ENCODE data around the gene GAK.

The GAK gene

GRCh38 chr4:872241-872981, 59.7 kb downstream of the GAK start:
- no peak for DNase-seq (ENCODE audit: low read depth in 2 of 2, low spot score in 1 of 2)

GRCh38 chr4:871484-871883, 60.6 kb downstream of the GAK start:
- DNase-seq (ENCODE audit: low read depth in 2 of 2, low spot score in 1 of 2) = no peak

DNA sequence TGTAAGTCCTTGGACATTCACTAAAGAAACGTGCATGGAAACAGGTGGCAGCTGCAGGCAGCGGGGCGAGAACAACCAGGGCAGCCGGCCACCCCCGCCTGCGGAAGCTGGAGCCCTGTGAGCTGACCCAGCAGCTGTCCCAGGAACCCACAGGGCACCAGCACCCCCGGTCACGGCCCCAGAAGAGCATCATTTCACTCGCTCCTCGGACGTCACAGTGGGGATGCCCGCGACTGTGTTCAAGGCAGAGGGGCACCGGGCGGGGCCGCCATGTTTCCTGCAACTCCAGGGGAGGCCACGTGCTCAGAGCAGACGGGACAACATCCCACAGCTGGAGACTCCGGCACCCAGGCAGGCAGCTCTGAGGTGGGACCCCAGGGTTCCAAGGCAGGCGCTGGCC, 61.2 kb downstream of the GAK start:
- DNase-seq (ENCODE audit: low read depth in 2 of 2, low spot score in 1 of 2) = no peak

DNA sequence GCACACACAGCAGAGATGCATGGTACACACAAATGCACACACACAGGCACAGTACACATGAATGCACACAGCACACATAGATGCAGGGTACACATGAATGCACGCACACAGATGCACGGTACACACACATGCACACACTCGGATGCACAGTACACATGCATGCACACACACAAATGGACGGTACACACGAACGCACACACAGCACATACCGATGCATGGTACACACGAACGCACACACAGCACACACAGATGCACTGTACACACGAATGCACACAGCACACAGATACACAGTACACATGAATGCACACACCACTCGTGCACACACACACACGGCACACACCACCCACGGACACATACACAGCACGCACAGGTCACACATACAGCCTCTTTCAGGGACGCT, 62.3 kb downstream of the GAK start:
- no peak for DNase-seq (ENCODE audit: low read depth in 2 of 2, low spot score in 1 of 2)

- DNase-seq (ENCODE audit: low read depth in 2 of 2, low spot score in 1 of 2) = no peak
These were observed 63.7 kb downstream of the GAK start for GRCh38 chr4:868421-868820.

GRCh38 chr4:867526-868250, 64.4 kb downstream of the GAK start:
- DNase-seq (ENCODE audit: low read depth in 2 of 2, low spot score in 1 of 2) = no peak

GRCh38 chr4:866761-867390, 65.2 kb downstream of the GAK start:
- DNase-seq (ENCODE audit: low read depth in 2 of 2, low spot score in 1 of 2) = no peak

DNA sequence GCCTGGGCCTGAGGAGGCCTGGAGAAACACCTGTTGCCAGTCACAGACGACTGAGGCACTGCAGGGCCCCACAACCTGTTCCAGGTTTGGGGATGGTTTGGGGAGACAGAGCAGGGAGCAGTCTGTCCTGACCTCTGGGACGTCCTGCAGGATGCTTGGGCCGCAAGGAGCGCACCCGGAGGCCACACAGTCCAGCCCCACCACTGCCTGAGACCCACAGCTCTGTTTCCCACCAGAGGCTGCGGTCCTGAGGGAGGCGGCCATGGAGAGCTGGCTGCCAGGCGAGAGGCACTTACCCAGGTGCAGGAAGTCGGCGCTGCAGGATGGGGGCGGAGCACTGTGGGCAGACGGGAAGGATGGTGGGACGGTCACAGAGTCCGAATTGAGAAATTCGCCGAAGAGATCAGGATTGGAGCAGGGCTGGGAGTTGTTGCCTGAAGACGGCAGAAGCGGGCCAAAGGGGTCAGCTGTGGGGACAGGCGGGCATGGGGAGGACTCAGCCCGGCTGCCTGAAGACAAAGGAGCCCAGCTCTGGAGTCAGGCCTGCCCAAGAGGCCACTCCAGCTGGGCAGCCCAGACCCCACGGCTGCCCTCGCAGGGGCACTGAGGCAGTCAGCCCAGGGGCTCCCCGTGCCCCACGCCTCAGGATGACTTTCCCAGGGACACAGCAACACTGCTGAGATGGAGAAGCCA, 65.9 kb downstream of the GAK start:
- DNase-seq (ENCODE audit: low read depth in 2 of 2, low spot score in 1 of 2) = no peak

- DNase-seq (ENCODE audit: low read depth in 2 of 2, low spot score in 1 of 2) = no peak
These were observed 66.5 kb downstream of the GAK start for GRCh38 chr4:865572-865971.

- no peak for DNase-seq (ENCODE audit: low read depth in 2 of 2, low spot score in 1 of 2)
These were observed 67.0 kb downstream of the GAK start for GRCh38 chr4:865121-865465.

DNA sequence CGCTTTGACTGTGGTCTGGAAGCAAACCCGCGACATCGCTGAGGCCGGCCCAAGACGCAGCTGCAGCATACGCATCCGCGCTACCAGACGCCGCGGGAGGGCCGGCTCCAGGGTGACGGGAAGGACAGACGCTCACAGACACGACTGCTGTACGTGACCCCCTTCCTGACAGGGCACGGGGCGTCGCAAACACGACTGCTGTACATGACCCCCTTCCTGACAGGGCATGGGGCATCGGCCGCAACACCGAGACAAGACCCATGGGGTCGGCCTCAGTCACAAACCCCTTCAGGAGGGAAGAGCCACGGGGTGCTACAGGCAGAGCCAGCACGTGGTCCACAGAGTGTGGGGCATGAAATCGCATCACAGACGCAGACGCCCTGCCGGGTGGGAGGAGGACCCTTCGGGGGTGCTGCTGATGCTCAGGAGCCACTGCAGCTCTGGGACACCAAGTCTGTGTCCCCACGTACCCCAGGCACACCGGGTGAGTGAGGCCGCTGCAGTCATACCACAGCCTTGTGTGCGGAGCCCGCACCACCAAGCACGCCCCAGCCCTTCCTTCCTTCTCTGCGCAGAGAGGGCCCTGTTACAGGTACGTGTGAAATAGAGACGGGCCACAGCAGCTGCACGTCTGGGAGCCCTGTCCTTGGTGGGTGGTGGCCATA, 67.5 kb downstream of the GAK start:
- DNase-seq (ENCODE audit: low read depth in 2 of 2, low spot score in 1 of 2) = no peak

GRCh38 chr4:860561-860960, 71.6 kb downstream of the GAK start:
- DNase-seq (ENCODE audit: low read depth in 2 of 2, low spot score in 1 of 2) = no peak

GRCh38 chr4:859496-859895, 72.6 kb downstream of the GAK start:
- DNase-seq (ENCODE audit: low read depth in 2 of 2, low spot score in 1 of 2) = no peak

GRCh38 chr4:858831-859451, 73.2 kb downstream of the GAK start:
- DNase-seq (ENCODE audit: low read depth in 2 of 2, low spot score in 1 of 2) = no peak

- DNase-seq (ENCODE audit: low read depth in 2 of 2, low spot score in 1 of 2) = no peak
These were observed 74.1 kb downstream of the GAK start for GRCh38 chr4:858041-858481.

- DNase-seq (ENCODE audit: low read depth in 2 of 2, low spot score in 1 of 2) = no peak
These were observed 74.7 kb downstream of the GAK start for GRCh38 chr4:857461-857860.

- no peak for DNase-seq (ENCODE audit: low read depth in 2 of 2, low spot score in 1 of 2)
These were observed 75.8 kb downstream of the GAK start for GRCh38 chr4:856225-856901.

DNA sequence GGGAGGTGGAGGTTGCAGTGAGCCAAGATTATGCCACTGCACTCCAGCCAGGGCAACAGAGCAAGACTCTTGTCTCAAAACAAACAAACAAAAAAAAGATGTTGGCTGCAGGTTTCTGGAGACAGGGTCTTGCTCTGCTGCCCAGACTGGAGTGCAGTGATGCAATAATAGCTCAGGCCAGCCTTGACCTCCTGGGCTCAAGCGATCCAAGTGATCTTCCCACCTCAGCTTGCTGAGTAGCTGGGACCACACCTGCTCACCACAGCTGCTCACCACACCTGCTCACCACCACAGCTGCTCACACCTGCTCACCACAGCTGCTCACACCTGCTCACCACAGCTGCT, 76.3 kb downstream of the GAK start:
- DNase-seq (ENCODE audit: low read depth in 2 of 2, low spot score in 1 of 2) = no peak

DNA sequence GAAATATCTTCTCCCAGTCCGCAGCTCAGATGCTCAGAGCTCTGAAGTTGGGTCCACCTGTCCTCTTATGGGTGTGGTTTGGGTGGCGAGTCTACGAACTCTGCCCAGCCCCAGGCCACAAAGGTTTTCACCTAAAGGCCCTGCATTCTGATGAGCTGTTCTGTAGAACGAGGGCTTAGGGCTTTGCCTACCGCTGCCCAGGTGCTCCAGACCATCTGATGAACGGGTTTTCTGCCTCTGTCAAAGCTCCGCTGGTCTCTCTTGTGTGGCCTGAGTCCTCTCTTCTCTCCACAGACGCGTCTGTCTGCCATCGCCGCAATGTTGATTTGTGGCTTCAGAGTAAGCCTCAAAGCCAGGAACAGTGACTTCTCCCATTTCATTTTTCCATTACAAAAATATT, 77.8 kb downstream of the GAK start:
- no peak for DNase-seq (ENCODE audit: low read depth in 2 of 2, low spot score in 1 of 2)

GRCh38 chr4:853416-853781, 78.7 kb downstream of the GAK start:
- no peak for DNase-seq (ENCODE audit: low read depth in 2 of 2, low spot score in 1 of 2)

Data from stimulated activated CD8-positive, alpha-beta memory T cell treated with anti-CD3 and anti-CD28 coated beads, Interleukin-4, amount 100 ng/mL, for 4 hours (primary cell).